Heart right ventricle (tissue), 16 donors: Measurements from ENCODE around the gene SLC4A8. TPM values are rescaled to one million over a fixed set of nuclear protein-coding genes. Genes with fewer than 3 reads are reported as not detected.

Source experiments
- ATAC-seq, 8 donors: fragments of 200-7000 bp; cut with Tn5 transposase; one replicate each; pipeline ENCODE4 v1.9.1; 2020; ENCODE audit warnings: mild to moderate bottlenecking in 8 of 8, moderate library complexity in 8 of 8, moderate number of reproducible peaks in 1 of 8
- DNase-seq, 2 donors: peaks; one replicate each; pipeline ENCODE4 v3.0.0-alpha.2; 2020
- H3K27ac ChIP-seq, 10 donors: fragments of 200-600 bp; sonication (generic) in 2 of 10; one replicate each; pipeline versions ENCODE4 v1.5.0 to v1.8.0; 2020 to 2022; ENCODE audit warnings: mild to moderate bottlenecking in 3 of 10
- H3K27me3 ChIP-seq, 7 donors: fragments of 200-600 bp; one replicate each; pipeline ENCODE4 v1.8.0; 2021 to 2022; ENCODE audit warnings: mild to moderate bottlenecking in 2 of 7
- H3K36me3 ChIP-seq, 9 donors: fragments of 200-600 bp; sonication (generic) in 1 of 9; one replicate each; pipeline versions ENCODE4 v1.5.0 to v1.8.0; 2020 to 2022; ENCODE audit warnings: mild to moderate bottlenecking in 2 of 9
- H3K4me1 ChIP-seq, 9 donors: fragments of 200-600 bp; sonication (generic) in 1 of 9; one replicate each; pipeline versions ENCODE4 v1.5.0 to v1.8.0; 2020 to 2022; ENCODE audit warnings: mild to moderate bottlenecking in 4 of 9
- H3K4me3 ChIP-seq, 10 donors: fragments of 200-600 bp; sonication (generic) in 2 of 10; one replicate each; pipeline versions ENCODE4 v1.5.0 to v1.8.0; 2020 to 2022; ENCODE audit warnings: mild to moderate bottlenecking in 7 of 10, moderate library complexity in 2 of 10
- H3K9me3 ChIP-seq, 11 donors: fragments of 200-600 bp in 10 of 11; sonication (generic) in 2 of 11; one replicate each; pipeline versions ENCODE4 v1.5.0 to v1.8.0; 2013 to 2022; ENCODE audit warnings: mild to moderate bottlenecking in 2 of 11, control low read depth in 1 of 11, moderate library complexity in 1 of 11
- WGBS, 2 donors: extraction: QIAGEN DNeasy Blood & Tissue Kit; methylation state at CpG; one replicate each; pipeline ENCODE4 v1.1.7; 2013; ENCODE audit warnings: inconsistent platforms in 1 of 2; 5-methylcytosine and 5-hydroxymethylcytosine counted together
- intact Hi-C, 10 donors: fragments of 100-400 bp; cut with DNase I; formaldehyde crosslinking; loops; one replicate each; pipeline versions ENCODE4 v1.11.1 to v1.14.2; 2022
- polyA plus RNA-seq, 2 donors: library from polyadenylated mRNA; stranded (reverse); fragments of 200-250 nt; gene quantifications; one replicate each; pipeline ENCODE4 v1.2.3, GENCODE V29; 2013
- total RNA-seq, 10 donors: library from RNA; stranded (reverse); fragmentation: NEBNext Ultra II Directional in 3 of 10; extraction: Animal tissue kit (Norgen Biotek cat#: 25700) in 3 of 10; gene quantifications; one replicate each; pipeline versions ENCODE4 v1.2.1 to v1.2.4, GENCODE V29; 2021 to 2023
- TF ChIP-seq, protein P1 (sequence below), 9 donors: fragments of 200-600 bp; sonication (generic) in 2 of 9; IDR thresholded peaks; one replicate each; pipeline versions ENCODE4 v1.5.0 to v1.8.0; 2021 to 2022; ENCODE audit warnings: antibody characterized with exemption in 9 of 9, mild to moderate bottlenecking in 5 of 9, moderate library complexity in 1 of 9
- donor health status: Arrhythmogenic right ventricular cardiomyopathy.
- donor health status: ischemic (EF 13 %, LVEDD 7.1; RV severe dilation, severe dysfunction).
- donor health status: healthy with polysubstance abuse.
- donor health status: DM: no; HTN: yes; CAD: no.
- donor health status: DM: no; HTN: no; CAD: no.
- donor health status: ischemic (EF 25% LVEDD 6.9; RV normal size, moderate dysfunction).
- donor health status: ischemic (EF 25% LVEDD 5.7; RV mildly dilated, moderate dysfunction).
- donor health status: healthy.
- donor health status: DM: yes; HTN: yes; CAD: no.
- donor health status: Ischemic cardiomyopathy.
- donor health status: ischemic (EF 35%, LVEDD 5.7; RV mildly dilated, moderate dysfunction).
- donor health status: nonischemic (EF 11% LVEDD 7.7; RV severe dilation, severe dysfunction).
- donor health status: DM: yes; HTN: yes; CAD: no.
- donor health status: PGD.
- donor health status: ischemic (EF 29% LVEDD 5.4; RV normal size, mild dysfunction).
- donor health status: nonischemic (EF 23%, LVEDD 6.1; RV moderate dilation, normal function).

SLC4A8 gene
- total and polyA plus RNA-seq, 12 donors: 0.12 to 1.8 (median 0.58) TPM

DNA sequence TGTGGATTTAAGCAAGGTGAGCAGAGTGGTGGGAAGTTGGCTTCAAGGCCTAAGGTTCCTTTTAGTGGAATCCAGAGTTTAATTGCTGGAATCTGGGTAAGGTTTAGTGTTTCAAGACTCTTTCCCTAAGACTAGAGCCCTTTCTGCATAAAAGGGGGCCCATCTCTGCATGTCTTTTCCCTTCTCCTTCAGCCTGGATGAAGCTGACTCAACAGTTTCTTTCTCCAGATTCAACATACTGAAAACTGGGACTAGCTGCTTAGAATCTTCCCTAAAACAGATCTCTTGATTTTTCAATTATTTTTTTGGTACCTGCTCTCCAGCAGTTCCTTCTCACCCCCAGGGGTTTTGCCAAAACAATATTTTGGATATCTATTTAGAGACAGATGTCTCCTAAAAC is 34.0 kb downstream of the SLC4A8 start:
- Histone ChIP-seq H3K4me1 (no peaks in the 10 kb centered on the region), H3K9me3 (no peaks in the 10 kb centered on the region), H3K4me3 (no peak overlapping the region), H3K27ac (no peak overlapping the region), H3K36me3 (peaks cover 0 to 4% (median 0%) of the 10 kb centered on the region in 9 donors), H3K27me3 (no peaks in the 10 kb centered on the region)
- intact Hi-C loops: no loop called here
- DNase-seq (no peak), ATAC-seq (no peak)
- TF ChIP-seq, protein P1, sequence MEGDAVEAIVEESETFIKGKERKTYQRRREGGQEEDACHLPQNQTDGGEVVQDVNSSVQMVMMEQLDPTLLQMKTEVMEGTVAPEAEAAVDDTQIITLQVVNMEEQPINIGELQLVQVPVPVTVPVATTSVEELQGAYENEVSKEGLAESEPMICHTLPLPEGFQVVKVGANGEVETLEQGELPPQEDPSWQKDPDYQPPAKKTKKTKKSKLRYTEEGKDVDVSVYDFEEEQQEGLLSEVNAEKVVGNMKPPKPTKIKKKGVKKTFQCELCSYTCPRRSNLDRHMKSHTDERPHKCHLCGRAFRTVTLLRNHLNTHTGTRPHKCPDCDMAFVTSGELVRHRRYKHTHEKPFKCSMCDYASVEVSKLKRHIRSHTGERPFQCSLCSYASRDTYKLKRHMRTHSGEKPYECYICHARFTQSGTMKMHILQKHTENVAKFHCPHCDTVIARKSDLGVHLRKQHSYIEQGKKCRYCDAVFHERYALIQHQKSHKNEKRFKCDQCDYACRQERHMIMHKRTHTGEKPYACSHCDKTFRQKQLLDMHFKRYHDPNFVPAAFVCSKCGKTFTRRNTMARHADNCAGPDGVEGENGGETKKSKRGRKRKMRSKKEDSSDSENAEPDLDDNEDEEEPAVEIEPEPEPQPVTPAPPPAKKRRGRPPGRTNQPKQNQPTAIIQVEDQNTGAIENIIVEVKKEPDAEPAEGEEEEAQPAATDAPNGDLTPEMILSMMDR (IDR thresholded peaks at IDR 0.05): no peak

GRCh38 chr12:51460519-51460918 is 35.9 kb downstream of the SLC4A8 start:
- ATAC-seq (no peak), DNase-seq (no peak)
- TF ChIP-seq, protein P1 (IDR thresholded peaks at IDR 0.05): no peak
- H3K27ac ChIP-seq: no peak overlapping the region
- H3K4me3 ChIP-seq: no peak overlapping the region
- H3K27me3 ChIP-seq: no peaks in the 10 kb centered on the region
- no peaks in the 10 kb centered on the region for H3K4me1 ChIP-seq
- H3K36me3 ChIP-seq: peaks cover 0 to 4% (median 0%) of the 10 kb centered on the region in 9 donors
- WGBS, 2 donors: 81 to 91% methylated on average over 2 of the region's 2 CpGs
- H3K9me3 ChIP-seq: no peaks in the 10 kb centered on the region
- intact Hi-C loops: no loop called here

GRCh38 chr12:51465491-51465890 is 40.9 kb downstream of the SLC4A8 start:
- intact Hi-C loops: no loop called here

GRCh38 chr12:51470116-51470515 is 45.5 kb downstream of the SLC4A8 start:
- H3K36me3 ChIP-seq: no peaks in the 10 kb centered on the region
- no peak for ATAC-seq

More at GRCh38 chr12:51465491-51465890, 40.9 kb downstream of the SLC4A8 start:
- H3K36me3 ChIP-seq: peaks cover 0 to 3% (median 0%) of the 10 kb centered on the region in 9 donors
- DNase-seq: no peak
- TF ChIP-seq, protein P1 (IDR thresholded peaks at IDR 0.05): no peak
- H3K27ac ChIP-seq: no peak overlapping the region
- H3K4me1 ChIP-seq: no peaks in the 10 kb centered on the region
- no peaks in the 10 kb centered on the region for H3K27me3 ChIP-seq
- no peaks in the 10 kb centered on the region for H3K9me3 ChIP-seq
- WGBS, 2 donors: 97 to 100% methylated on average over 1 of the region's 1 CpG
- H3K4me3 ChIP-seq: no peak overlapping the region
- ATAC-seq: no peak

More at GRCh38 chr12:51470116-51470515, 45.5 kb downstream of the SLC4A8 start:
- peaks cover 0 to 3% (median 0%) of the 10 kb centered on the region in 7 donors for H3K27me3 ChIP-seq
- H3K4me1 ChIP-seq: no peaks in the 10 kb centered on the region
- DNase-seq: no peak
- WGBS, 2 donors: 98 to 100% methylated on average over 1 of the region's 1 CpG
- H3K9me3 ChIP-seq: no peaks in the 10 kb centered on the region
- H3K4me3 ChIP-seq: no peak overlapping the region
- intact Hi-C loops: no loop called here
- H3K27ac ChIP-seq: no peak overlapping the region
- TF ChIP-seq, protein P1 (IDR thresholded peaks at IDR 0.05): no peak
